HepG2 (cell line): ENCODE data around the gene TENT4B. TPM values are rescaled to one million over a fixed set of nuclear protein-coding genes. Genes with fewer than 3 reads are reported as not detected.

ENCODE experiments used
- ATRX ChIP-seq: sonication (generic); formaldehyde crosslinking; IDR thresholded peaks from 2 replicates; pipeline ENCODE4 v1.4.0; 2020; ENCODE audit warnings: missing genetic modification reagents, borderline replicate concordance
- BCL6 ChIP-seq: IDR thresholded peaks from 2 replicates; pipeline ENCODE4 v1.6.1; 2016; ENCODE audit warnings: missing genetic modification reagents, missing compliant biosample characterization
- CHD2 ChIP-seq: IDR thresholded peaks from 2 replicates; pipeline ENCODE4 v1.6.1; 2011; ENCODE audit warnings: low read depth, low read length, improper control_type of control experiment
- CTCF ChIP-seq: sonication (generic); formaldehyde crosslinking; IDR thresholded peaks from 2 replicates; pipeline ENCODE4 v1.5.0; 2020; ENCODE audit warnings: mild to moderate bottlenecking, missing genetic modification reagents, moderate library complexity
- DZIP1 ChIP-seq: sonication (generic); formaldehyde crosslinking; IDR thresholded peaks from 2 replicates; pipeline ENCODE4 v1.5.0; 2020; ENCODE audit warnings: mild to moderate bottlenecking, missing genetic modification reagents
- HMGXB4 ChIP-seq, 2 experiments: sonication (generic) in 1 of 2; formaldehyde crosslinking in 1 of 2; IDR thresholded peaks; 2 replicates each; pipeline versions ENCODE4 v1.4.0 to v1.6.1; 2018 to 2020; ENCODE audit warnings: missing genetic modification reagents in 2 of 2, borderline replicate concordance in 1 of 2, low read depth in 1 of 2, mild to moderate bottlenecking in 1 of 2, missing biosample characterization in 1 of 2
- RARG ChIP-seq: sonication (generic); formaldehyde crosslinking; IDR thresholded peaks from 2 replicates; pipeline ENCODE4 v1.4.0; 2020; ENCODE audit warnings: low read depth, mild to moderate bottlenecking, missing genetic modification reagents
- REL ChIP-seq: sonication (generic); formaldehyde crosslinking; conservative IDR thresholded peaks from 2 replicates; pipeline ENCODE4 v1.8.0; 2022; ENCODE audit warnings: mild to moderate bottlenecking, missing genetic modification reagents, moderate library complexity
- TEAD2 ChIP-seq: sonication (generic); formaldehyde crosslinking; IDR thresholded peaks from 2 replicates; pipeline ENCODE4 v1.9.0; 2021; ENCODE audit warnings: missing genetic modification reagents
- TIGD3 ChIP-seq: sonication (generic); formaldehyde crosslinking; IDR thresholded peaks from 2 replicates; pipeline ENCODE4 v1.5.1; 2020; ENCODE audit warnings: mild to moderate bottlenecking, missing genetic modification reagents, borderline replicate concordance
- ZNF317 ChIP-seq: sonication (generic); formaldehyde crosslinking; IDR thresholded peaks from 2 replicates; pipeline ENCODE4 v1.5.0; 2020; ENCODE audit warnings: mild to moderate bottlenecking, missing genetic modification reagents
- ZNF329 ChIP-seq: sonication (generic); formaldehyde crosslinking; IDR thresholded peaks from 2 replicates; pipeline ENCODE4 v1.9.0; 2021; ENCODE audit warnings: low read depth, mild to moderate bottlenecking, missing genetic modification reagents
- ZNF44 ChIP-seq: sonication (generic); formaldehyde crosslinking; IDR thresholded peaks from 2 replicates; pipeline ENCODE4 v1.5.1; 2020; ENCODE audit warnings: mild to moderate bottlenecking, missing genetic modification reagents
- ZNF451 ChIP-seq: sonication (generic); formaldehyde crosslinking; IDR thresholded peaks from 2 replicates; pipeline ENCODE4 v1.5.0; 2020; ENCODE audit warnings: mild to moderate bottlenecking, missing genetic modification reagents
- ZNF501 ChIP-seq: sonication (generic); formaldehyde crosslinking; IDR thresholded peaks from 2 replicates; pipeline ENCODE4 v1.5.1; 2020; ENCODE audit warnings: mild to moderate bottlenecking, moderate library complexity, missing genetic modification reagents
- ZNF570 ChIP-seq: sonication (generic); formaldehyde crosslinking; IDR thresholded peaks from 2 replicates; pipeline ENCODE4 v1.4.0; 2020; ENCODE audit warnings: mild to moderate bottlenecking, missing genetic modification reagents, borderline replicate concordance
- ZNF580 ChIP-seq: IDR thresholded peaks from 2 replicates; pipeline ENCODE4 v1.6.1; 2016; ENCODE audit warnings: low read depth, borderline replicate concordance
- ZNF597 ChIP-seq: sonication (generic); formaldehyde crosslinking; IDR thresholded peaks from 2 replicates; pipeline ENCODE4 v1.5.0; 2020; ENCODE audit warnings: missing genetic modification reagents
- ZNF674 ChIP-seq: sonication (generic); formaldehyde crosslinking; IDR thresholded peaks from 2 replicates; pipeline ENCODE4 v1.5.0; 2020; ENCODE audit warnings: low read depth, mild to moderate bottlenecking, missing genetic modification reagents
- polyA plus RNA-seq, 8 experiments: library from polyadenylated mRNA; depleted of rRNA in 3 of 8; stranded (reverse) in 7 of 8; unstranded in 1 of 8; fragments of >200 nt; fragmentation: Illumina TruSeq in 4 of 8; extraction: Trizol in 4 of 8; gene quantifications; 2 replicates each; pipeline versions ENCODE4 v1.2.1 to v1.2.3, GENCODE V29; 2011 to 2016; ENCODE audit warnings: low read depth in 4 of 8, missing spikeins in 1 of 8, mixed read lengths in 1 of 8; ENCODE audit not compliant: insufficient read depth in 1 of 8
- total RNA-seq, 5 experiments: library from RNA; depleted of rRNA; stranded (reverse); fragments of >200 nt; fragmentation: Illumina TruSeq; extraction: Trizol; gene quantifications; 2 replicates each; pipeline ENCODE4 v1.2.3, GENCODE V29; 2016; ENCODE audit warnings: low read depth in 1 of 5

Gene TENT4B
- total and polyA plus RNA-seq, 2 of the 13 experiments (the other 11 are each of a cell fraction or from before 2014, with no cell fraction given): 15.0 to 32.8 TPM

GRCh38 chr16:50245417-50246298, 92.6 kb downstream of the TENT4B start (continued):
- peak; percentile 24 to 39; a peak in 2 of 4 replicates for TF ChIP-seq HMGXB4 (CRISPR knock-in tag; IDR thresholded peaks at IDR 0.05; ENCODE audit: borderline replicate concordance in 1 of 2, low read depth in 1 of 2)
- 0 out of 2 replicates have a peak, but pooled peaks have one; percentile 30 for TF ChIP-seq ZNF451 (CRISPR knock-in tag)
- 0 out of 2 replicates have a peak, but pooled peaks have one; percentile 49 for TF ChIP-seq BCL6
- no peak for TF ChIP-seq ZNF597 (CRISPR knock-in tag)
- TF ChIP-seq ZNF329: peak; percentile 9; the same call in 1 of the 2 replicates
- peak; percentile 61; the same call in 1 of the 2 replicates for TF ChIP-seq ZNF501
- no peak for TF ChIP-seq RARG (CRISPR knock-in tag)
- no peak for TF ChIP-seq REL
- TF ChIP-seq ATRX (CRISPR knock-in tag): no peak
- peak; percentile 82 for TF ChIP-seq DZIP1 (CRISPR knock-in tag)
- TF ChIP-seq ZNF44 (CRISPR knock-in tag): no peak
- no peak for TF ChIP-seq TIGD3 (CRISPR knock-in tag)
- TF ChIP-seq ZNF674: 0 out of 2 replicates have a peak, but pooled peaks have one; percentile 36
- TF ChIP-seq TEAD2 (CRISPR knock-in tag): no peak
- TF ChIP-seq ZNF317 (CRISPR knock-in tag): no peak
- no peak for TF ChIP-seq CHD2
- TF ChIP-seq CTCF (CRISPR knock-in tag): peak; percentile 37; the same call in 1 of the 2 replicates
- TF ChIP-seq ZNF570 (CRISPR knock-in tag): no peak
- TF ChIP-seq ZNF580 (CRISPR knock-in tag): no peak
